Measurements from ENCODE around the gene PRICKLE2.

PRICKLE2 gene

GRCh38 chr3:64125561-64125960, 99.7 kb downstream of the PRICKLE2 start:
- TF ChIP-seq YY1 (tag by site-specific recombination; IDR thresholded peaks at IDR 0.05) (no peak), ZNF114 (tag by site-specific recombination; IDR thresholded peaks at IDR 0.05) (no peak), ZNF670 (tag by site-specific recombination; IDR thresholded peaks at IDR 0.05; ENCODE audit: low read depth) (no peak), ZNF701 (tag by site-specific recombination; IDR thresholded peaks at IDR 0.05) (no peak), ZNF404 (tag by site-specific recombination; IDR thresholded peaks at IDR 0.05) (no peak), ZNF335 (tag by site-specific recombination; conservative IDR thresholded peaks at IDR 0.05) (no peak), ZNF623 (tag by site-specific recombination; IDR thresholded peaks at IDR 0.05) (no peak), ZNF639 (tag by site-specific recombination; IDR thresholded peaks at IDR 0.05) (no peak), ZNF529 (tag by site-specific recombination; IDR thresholded peaks at IDR 0.05; ENCODE audit: insufficient replicate concordance) (no peak), ZNF146 (tag by site-specific recombination; IDR thresholded peaks at IDR 0.05) (no peak), KLF1 (tag by site-specific recombination; IDR thresholded peaks at IDR 0.05) (no peak), ZBTB26 (tag by site-specific recombination; optimal IDR thresholded peaks at IDR 0.05) (no peak), ZNF221 (tag by site-specific recombination; IDR thresholded peaks at IDR 0.05; ENCODE audit: borderline replicate concordance) (no peak), ZBTB49 (tag by site-specific recombination; IDR thresholded peaks at IDR 0.05; ENCODE audit: low read depth) (no peak)
- Histone ChIP-seq H3K27ac (ENCODE audit: extremely low read depth, low read depth, low read length) (no peak overlapping the region), H3K4me3 (ENCODE audit: low read depth, low read length) (no peak overlapping the region), H3K4me1 (ENCODE audit: control insufficient read depth, insufficient read depth, low read length) (no peaks in the 10 kb centered on the region; the same call in 1 of the 2 replicates), H3K36me3 (ENCODE audit: control insufficient read depth in 2 of 2, insufficient read depth in 1 of 2, low read length in 2 of 2) (no peaks in the 10 kb centered on the region), H3K9me3 (ENCODE audit: control insufficient read depth, insufficient read depth, low read depth, low read length) (no peaks in the 10 kb centered on the region)
- ChIA-PET CTCF (no interaction called here), POLR2A (no interaction called here)

- no peaks in the 10 kb centered on the region for H3K36me3 ChIP-seq (ENCODE audit: control insufficient read depth in 2 of 2, insufficient read depth in 1 of 2, low read length in 2 of 2)
- ChIA-PET CTCF (no interaction called here), POLR2A (no interaction called here)
- no peaks in the 10 kb centered on the region; the same call in 1 of the 2 replicates for H3K4me1 ChIP-seq (ENCODE audit: control insufficient read depth, insufficient read depth, low read length)
- TF ChIP-seq SP2 (tag by site-specific recombination; IDR thresholded peaks at IDR 0.05) = no peak
- no peak overlapping the region for H3K4me3 ChIP-seq (ENCODE audit: low read depth, low read length)
- H3K27ac ChIP-seq (ENCODE audit: extremely low read depth, low read depth, low read length) = no peak overlapping the region
- no peaks in the 10 kb centered on the region for H3K9me3 ChIP-seq (ENCODE audit: control insufficient read depth, insufficient read depth, low read depth, low read length)
These were observed 101.3 kb downstream of the PRICKLE2 start for GRCh38 chr3:64123931-64124330.

GRCh38 chr3:64122476-64122875, 102.8 kb downstream of the PRICKLE2 start:
- ChIA-PET CTCF (interaction anchor here (0.6 kb wide), 1 partner anchor 338 kb away, joined by 3 read pairs; no protein-coding TSS in a partner anchor), POLR2A (no interaction called here)
- H3K4me3 ChIP-seq (ENCODE audit: low read depth, low read length) = no peak overlapping the region
- H3K9me3 ChIP-seq (ENCODE audit: control insufficient read depth, insufficient read depth, low read depth, low read length) = no peaks in the 10 kb centered on the region
- no peaks in the 10 kb centered on the region; the same call in 1 of the 2 replicates for H3K4me1 ChIP-seq (ENCODE audit: control insufficient read depth, insufficient read depth, low read length)
- TF ChIP-seq OSR2 (tag by site-specific recombination; IDR thresholded peaks at IDR 0.05) (no peak), ZNF426 (tag by site-specific recombination; IDR thresholded peaks at IDR 0.05) (no peak), KLF7 (tag by site-specific recombination; IDR thresholded peaks at IDR 0.05; ENCODE audit: borderline replicate concordance) (no peak)
- H3K27ac ChIP-seq (ENCODE audit: extremely low read depth, low read depth, low read length) = no peak overlapping the region
- no peaks in the 10 kb centered on the region for H3K36me3 ChIP-seq (ENCODE audit: control insufficient read depth in 2 of 2, insufficient read depth in 1 of 2, low read length in 2 of 2)

Data from HEK293 (cell line).